NB4 (cell line): Measurements from ENCODE around the gene RSRC1.
"Not testable (repeated sequence)": the region's sequence is repeated elsewhere in the genome, so short reads cannot be mapped to it uniquely, and the experiment has no call there.

Source experiments
- DNase-seq: peaks from one replicate; pipeline ENCODE4 v3.0.0; 2010; ENCODE audit warnings: low read depth
- H3K4me3 ChIP-seq: one replicate; pipeline ENCODE4 v1.5.1; 2011; ENCODE audit warnings: mild to moderate bottlenecking, low read depth, low read length, moderate library complexity
- CTCF ChIP-seq: IDR thresholded peaks from one replicate; pipeline ENCODE4 v1.5.1; 2012; ENCODE audit warnings: low read depth, low read length
- MYC ChIP-seq: IDR thresholded peaks from 2 replicates; pipeline ENCODE4 v1.6.1; 2011; ENCODE audit warnings: low read depth, low read length
- POLR2A ChIP-seq: IDR thresholded peaks from 2 replicates; pipeline ENCODE4 v1.6.1; 2011; ENCODE audit warnings: mild to moderate bottlenecking; ENCODE audit not compliant: insufficient read length; ENCODE audit errors: extremely low read depth
- TF ChIP-seq, protein P1 (sequence below): IDR thresholded peaks from 2 replicates; pipeline ENCODE4 v1.6.1; 2011; ENCODE audit warnings: low read depth, low read length

The RSRC1 gene, protein sequence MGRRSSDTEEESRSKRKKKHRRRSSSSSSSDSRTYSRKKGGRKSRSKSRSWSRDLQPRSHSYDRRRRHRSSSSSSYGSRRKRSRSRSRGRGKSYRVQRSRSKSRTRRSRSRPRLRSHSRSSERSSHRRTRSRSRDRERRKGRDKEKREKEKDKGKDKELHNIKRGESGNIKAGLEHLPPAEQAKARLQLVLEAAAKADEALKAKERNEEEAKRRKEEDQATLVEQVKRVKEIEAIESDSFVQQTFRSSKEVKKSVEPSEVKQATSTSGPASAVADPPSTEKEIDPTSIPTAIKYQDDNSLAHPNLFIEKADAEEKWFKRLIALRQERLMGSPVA

GRCh38 chr3:158109804-158110657, at the start of gene RSRC1:
Gene RSRC1 (plus strand): TSS chr3:158110089. CDS start chr3:158122105, 12,016 bp downstream.
- peak within 1 kb of the TSS; percentile 87 for H3K4me3 ChIP-seq
- DNase-seq: peak; percentile 90
- TF ChIP-seq, protein P1, sequence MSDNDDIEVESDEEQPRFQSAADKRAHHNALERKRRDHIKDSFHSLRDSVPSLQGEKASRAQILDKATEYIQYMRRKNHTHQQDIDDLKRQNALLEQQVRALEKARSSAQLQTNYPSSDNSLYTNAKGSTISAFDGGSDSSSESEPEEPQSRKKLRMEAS: peak; percentile 74; the same call in 1 of the 2 replicates
- peak; percentile 74 for TF ChIP-seq POLR2A
- TF ChIP-seq CTCF: no peak
- peak; percentile 62 for TF ChIP-seq MYC

DNA sequence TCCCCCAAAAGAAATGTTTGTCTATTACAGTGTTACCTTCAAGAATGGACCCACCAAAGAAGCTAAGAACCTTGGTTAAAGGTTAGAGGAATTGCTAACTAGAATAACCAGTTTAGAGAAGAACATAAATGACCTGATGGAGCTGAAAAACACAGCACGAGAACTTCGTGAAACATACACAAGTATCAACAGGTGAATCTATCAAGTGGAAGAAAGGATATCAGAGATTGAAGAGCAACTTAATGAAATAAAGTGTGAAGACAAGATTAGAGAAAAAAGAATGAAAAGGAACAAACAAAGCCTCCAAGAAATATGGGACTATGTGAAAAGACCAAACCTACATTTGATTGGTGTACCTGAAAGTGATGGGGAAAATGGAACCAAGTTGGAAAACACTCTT, 44.3 kb upstream of the RSRC1 start:
- H3K4me3 ChIP-seq: not testable (repeated sequence)

DNA sequence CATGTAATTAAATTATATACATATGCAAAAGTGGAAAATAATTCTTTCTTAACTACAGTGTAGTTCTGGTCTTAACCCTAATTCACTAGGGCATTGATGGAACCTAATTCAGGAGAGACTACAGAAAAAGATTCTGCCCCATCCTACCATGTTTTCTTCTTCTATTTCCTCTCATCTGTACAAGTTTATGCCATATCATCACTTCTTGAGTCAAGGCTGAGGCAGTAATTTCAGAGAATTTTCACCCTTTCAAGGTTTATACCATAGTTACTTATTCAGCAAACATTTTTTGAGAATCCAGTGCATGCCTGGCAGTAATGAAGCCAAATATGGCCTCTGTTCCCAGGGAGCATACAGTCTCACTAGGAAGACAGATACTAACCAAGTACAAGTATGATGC, 37.1 kb upstream of the RSRC1 start:
- DNase-seq: no peak
- no peak overlapping the region for H3K4me3 ChIP-seq
- TF ChIP-seq POLR2A: no peak
- TF ChIP-seq MYC: no peak
- TF ChIP-seq CTCF: no peak
- TF ChIP-seq, protein P1: no peak

More for the DNA sequence above, 44.3 kb upstream of the RSRC1 start:
- not testable (repeated sequence) for DNase-seq

DNA sequence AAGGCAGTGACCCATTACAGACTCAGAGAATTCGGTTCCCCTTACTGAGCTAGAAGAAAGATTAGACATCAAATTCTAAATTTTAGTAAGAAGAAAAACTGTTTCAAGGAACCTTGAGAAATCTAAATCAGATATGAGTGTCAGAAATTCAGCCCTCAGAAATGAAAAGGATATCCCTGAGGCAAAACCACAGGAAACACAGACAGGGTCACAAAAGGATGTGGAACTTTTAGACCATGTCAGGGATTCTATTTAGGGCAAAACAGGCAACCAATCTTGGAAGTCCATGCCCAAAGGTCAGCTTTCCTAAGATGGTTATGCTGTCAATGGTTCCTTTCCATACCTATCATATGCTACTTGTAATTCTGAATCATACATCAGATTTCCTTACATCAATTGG, 35.3 kb upstream of the RSRC1 start:
- no peak for DNase-seq
- TF ChIP-seq, protein P1: no peak
- no peak for TF ChIP-seq POLR2A
- TF ChIP-seq MYC: no peak
- TF ChIP-seq CTCF: no peak
- H3K4me3 ChIP-seq: no peak overlapping the region

DNA sequence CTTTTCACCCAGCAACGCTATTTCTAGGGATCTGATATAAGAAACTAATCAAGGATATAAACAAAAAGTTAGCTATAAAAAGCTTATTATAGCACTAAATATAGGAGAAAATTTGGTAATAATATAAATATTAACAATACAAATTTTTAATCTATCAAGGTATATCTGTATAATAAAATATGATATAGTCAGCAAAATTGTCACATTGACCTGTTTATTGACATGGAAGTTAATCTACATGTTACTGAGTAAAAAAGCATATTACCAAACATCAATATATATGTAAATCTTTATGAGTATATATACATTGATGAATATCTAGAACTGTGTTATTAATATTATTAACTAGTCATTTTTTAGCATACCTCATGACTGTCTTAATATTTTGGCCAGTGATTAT, 30.3 kb upstream of the RSRC1 start:
- TF ChIP-seq, protein P1: no peak
- TF ChIP-seq POLR2A (no peak), MYC (no peak), CTCF (no peak)
- no peak overlapping the region for H3K4me3 ChIP-seq
- no peak for DNase-seq

- DNase-seq: no peak
- TF ChIP-seq MYC (no peak), POLR2A (no peak), CTCF (no peak)
- TF ChIP-seq, protein P1: no peak
- H3K4me3 ChIP-seq: no peak overlapping the region
Measured at GRCh38 chr3:158084651-158085050, 25.2 kb upstream of the RSRC1 start.
